Mammary epithelial cell (primary cell): Measurements from ENCODE around the gene CDK11A.
"Not testable (repeated sequence)": the region's sequence is repeated elsewhere in the genome, so short reads cannot be mapped to it uniquely, and the experiment has no call there.

ENCODE experiments used
- EZH2 ChIP-seq: IDR thresholded peaks from 2 replicates; pipeline ENCODE4 v1.6.1; 2012; ENCODE audit warnings: low read length, inconsistent platforms, borderline replicate concordance
- TF ChIP-seq, protein P1 (sequence below), 2 donors: IDR thresholded peaks in 1 of 2; conservative IDR thresholded peaks in 1 of 2; 2 replicates each; pipeline ENCODE4 v1.5.1; 2011 to 2012; ENCODE audit warnings: inconsistent platforms in 2 of 2, low read length in 2 of 2, mild to moderate bottlenecking in 2 of 2, control low read depth in 1 of 2, low read depth in 1 of 2; ENCODE audit not compliant: insufficient read depth in 1 of 2; ENCODE audit errors: extremely low read depth in 1 of 2

DNA sequence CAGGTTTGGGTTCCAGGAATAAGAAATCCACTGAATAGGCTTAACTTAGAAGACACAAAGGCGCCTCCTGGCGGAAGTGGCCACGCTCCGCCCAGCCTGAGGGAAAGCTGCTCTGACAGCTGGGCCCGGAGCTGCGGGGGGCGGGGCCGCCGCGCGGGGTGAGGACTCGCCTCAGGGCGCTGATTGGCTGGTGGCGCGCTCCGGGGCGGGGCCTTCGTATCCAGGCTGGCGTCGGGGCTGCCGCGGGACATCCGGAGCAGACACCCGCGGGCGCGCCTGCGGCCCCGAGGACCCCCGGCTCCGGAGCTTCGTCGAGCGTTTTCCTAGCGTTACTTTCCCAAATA, 22.4 kb upstream of the CDK11A start:
- not testable (repeated sequence) for TF ChIP-seq EZH2
- TF ChIP-seq, protein P1, sequence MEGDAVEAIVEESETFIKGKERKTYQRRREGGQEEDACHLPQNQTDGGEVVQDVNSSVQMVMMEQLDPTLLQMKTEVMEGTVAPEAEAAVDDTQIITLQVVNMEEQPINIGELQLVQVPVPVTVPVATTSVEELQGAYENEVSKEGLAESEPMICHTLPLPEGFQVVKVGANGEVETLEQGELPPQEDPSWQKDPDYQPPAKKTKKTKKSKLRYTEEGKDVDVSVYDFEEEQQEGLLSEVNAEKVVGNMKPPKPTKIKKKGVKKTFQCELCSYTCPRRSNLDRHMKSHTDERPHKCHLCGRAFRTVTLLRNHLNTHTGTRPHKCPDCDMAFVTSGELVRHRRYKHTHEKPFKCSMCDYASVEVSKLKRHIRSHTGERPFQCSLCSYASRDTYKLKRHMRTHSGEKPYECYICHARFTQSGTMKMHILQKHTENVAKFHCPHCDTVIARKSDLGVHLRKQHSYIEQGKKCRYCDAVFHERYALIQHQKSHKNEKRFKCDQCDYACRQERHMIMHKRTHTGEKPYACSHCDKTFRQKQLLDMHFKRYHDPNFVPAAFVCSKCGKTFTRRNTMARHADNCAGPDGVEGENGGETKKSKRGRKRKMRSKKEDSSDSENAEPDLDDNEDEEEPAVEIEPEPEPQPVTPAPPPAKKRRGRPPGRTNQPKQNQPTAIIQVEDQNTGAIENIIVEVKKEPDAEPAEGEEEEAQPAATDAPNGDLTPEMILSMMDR (conservative IDR thresholded peaks at IDR 0.05 in 1 of 2, IDR thresholded peaks at IDR 0.05 in 1 of 2; ENCODE audit: extremely low read depth in 1 of 2, insufficient read depth in 1 of 2, low read depth in 1 of 2, low read length in 2 of 2) = not testable (repeated sequence)
